Measurements from ENCODE around the gene PMPCA. TPM values are rescaled to one million over a fixed set of nuclear protein-coding genes. Genes with fewer than 3 reads are reported as not detected.

PMPCA gene
- total RNA-seq, 2 experiments from 2014 or later = 107 to 109 TPM

DNA sequence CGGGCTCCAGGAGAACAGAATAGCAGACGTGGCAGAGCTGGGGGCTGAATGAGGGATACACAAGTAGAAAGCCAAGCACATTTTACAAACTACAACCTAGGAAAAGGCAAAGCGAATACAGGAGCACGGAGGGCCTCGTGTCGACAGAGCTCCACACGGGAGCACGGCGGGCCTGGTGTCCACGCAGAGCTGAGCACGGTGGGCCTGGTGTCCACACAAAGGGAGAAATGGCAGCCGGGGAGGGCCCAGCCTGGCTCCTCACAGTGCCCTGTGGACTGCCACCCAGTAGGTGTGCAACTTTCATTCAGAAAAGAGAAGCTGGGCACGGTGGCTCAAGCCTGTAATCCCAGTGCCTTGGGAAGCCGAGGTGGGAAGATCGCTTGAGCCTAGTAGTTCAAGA, 32.6 kb downstream of the PMPCA start:
- Mint-ChIP-seq H3K36me3 (ENCODE audit: low read depth) (peaks cover 74% of the 10 kb centered on the region), H3K4me1 (ENCODE audit: low read depth) (peaks cover 4% of the 10 kb centered on the region), H3K27ac (no peak overlapping the region), H3K9me3 (no peaks in the 10 kb centered on the region), H3K27me3 (no peaks in the 10 kb centered on the region), H3K4me3 (no peak overlapping the region)
- Histone ChIP-seq H3K36me3 (ENCODE audit: insufficient read depth, low read length) (peaks cover 66% of the 10 kb centered on the region), H3K4me3 (ENCODE audit: low read length) (no peak overlapping the region), H3K27ac (ENCODE audit: low read depth in 1 of 2, low read length in 2 of 2) (no peak overlapping the region), H3K27me3 (ENCODE audit: control insufficient read depth in 1 of 2, insufficient read depth in 2 of 2, low read length in 2 of 2) (no peaks in the 10 kb centered on the region), H3K9me3 (ENCODE audit: control insufficient read depth in 1 of 2, insufficient read depth in 1 of 2, low read length in 2 of 2) (no peaks in the 10 kb centered on the region), H3K4me1 (ENCODE audit: insufficient read depth, low read length) (peaks cover 13% of the 10 kb centered on the region)
- ChIA-PET CTCF (interaction anchor here (1.2 kb wide), 1 partner anchor 79 kb away, joined by 3 read pairs; the partner anchor contains the start of gene DNLZ), POLR2A (no interaction called here)
- intact Hi-C loops (cut with DNase I, micrococcal nuclease) = loop anchor here in 1 of 2 experiments (2.0 kb wide), 1 partner anchor 38 kb away; no protein-coding TSS in a partner anchor
- TF ChIP-seq, protein P1, sequence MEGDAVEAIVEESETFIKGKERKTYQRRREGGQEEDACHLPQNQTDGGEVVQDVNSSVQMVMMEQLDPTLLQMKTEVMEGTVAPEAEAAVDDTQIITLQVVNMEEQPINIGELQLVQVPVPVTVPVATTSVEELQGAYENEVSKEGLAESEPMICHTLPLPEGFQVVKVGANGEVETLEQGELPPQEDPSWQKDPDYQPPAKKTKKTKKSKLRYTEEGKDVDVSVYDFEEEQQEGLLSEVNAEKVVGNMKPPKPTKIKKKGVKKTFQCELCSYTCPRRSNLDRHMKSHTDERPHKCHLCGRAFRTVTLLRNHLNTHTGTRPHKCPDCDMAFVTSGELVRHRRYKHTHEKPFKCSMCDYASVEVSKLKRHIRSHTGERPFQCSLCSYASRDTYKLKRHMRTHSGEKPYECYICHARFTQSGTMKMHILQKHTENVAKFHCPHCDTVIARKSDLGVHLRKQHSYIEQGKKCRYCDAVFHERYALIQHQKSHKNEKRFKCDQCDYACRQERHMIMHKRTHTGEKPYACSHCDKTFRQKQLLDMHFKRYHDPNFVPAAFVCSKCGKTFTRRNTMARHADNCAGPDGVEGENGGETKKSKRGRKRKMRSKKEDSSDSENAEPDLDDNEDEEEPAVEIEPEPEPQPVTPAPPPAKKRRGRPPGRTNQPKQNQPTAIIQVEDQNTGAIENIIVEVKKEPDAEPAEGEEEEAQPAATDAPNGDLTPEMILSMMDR (IDR thresholded peaks at IDR 0.05) = no peak
- ATAC-seq (ENCODE audit: poor library complexity) = no peak
- DNase-seq = peak in 1 of 14 experiments; percentile 21

DNA sequence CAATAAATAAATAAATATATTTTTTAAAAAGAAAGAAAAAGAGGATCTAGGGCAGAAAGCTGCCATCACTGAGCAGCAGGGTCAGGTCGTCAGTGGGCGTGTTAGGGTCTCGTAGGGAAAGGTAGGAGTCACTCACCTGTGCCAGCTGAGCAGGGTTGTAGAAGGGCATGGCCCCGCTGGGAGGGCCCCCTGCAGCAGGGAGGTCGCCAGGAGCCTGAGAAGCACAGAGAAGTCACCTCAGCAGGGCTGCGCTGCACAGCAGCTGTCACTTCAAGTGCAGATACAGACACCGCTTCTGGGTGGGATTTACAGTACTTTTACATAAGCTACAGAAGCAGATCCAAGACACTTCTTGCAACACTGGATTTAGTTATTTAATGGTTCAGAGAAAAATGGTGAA, 33.2 kb downstream of the PMPCA start:
- peaks cover 70% of the 10 kb centered on the region for H3K36me3 ChIP-seq (ENCODE audit: insufficient read depth, low read length)
- no peak for ATAC-seq (ENCODE audit: poor library complexity)
- H3K27me3 ChIP-seq (ENCODE audit: control insufficient read depth in 1 of 2, insufficient read depth in 2 of 2, low read length in 2 of 2) = no peaks in the 10 kb centered on the region
- peaks cover 8% of the 10 kb centered on the region for H3K4me1 ChIP-seq (ENCODE audit: insufficient read depth, low read length)
- CTCF ChIA-PET = interaction anchor here (1.2 kb wide), 1 partner anchor 80 kb away, joined by 3 read pairs; the partner anchor contains the start of gene DNLZ
- H3K36me3 Mint-ChIP-seq (ENCODE audit: low read depth) = peaks cover 75% of the 10 kb centered on the region
- POLR2A ChIA-PET = no interaction called here
- TF ChIP-seq, protein P1 (IDR thresholded peaks at IDR 0.05) = no peak
- H3K4me3 ChIP-seq (ENCODE audit: low read length) = no peak overlapping the region
- H3K27me3 Mint-ChIP-seq = no peaks in the 10 kb centered on the region
- no peaks in the 10 kb centered on the region for H3K9me3 Mint-ChIP-seq
- no peak overlapping the region for H3K27ac ChIP-seq (ENCODE audit: low read depth in 1 of 2, low read length in 2 of 2)
- no peaks in the 10 kb centered on the region for H3K9me3 ChIP-seq (ENCODE audit: control insufficient read depth in 1 of 2, insufficient read depth in 1 of 2, low read length in 2 of 2)
- H3K4me3 Mint-ChIP-seq = peak overlapping the region; percentile 34
- no peak overlapping the region for H3K27ac Mint-ChIP-seq
- intact Hi-C loops (cut with DNase I, micrococcal nuclease) = loop anchor here in 1 of 2 experiments (2.0 kb wide), 1 partner anchor 37 kb away; no protein-coding TSS in a partner anchor
- no peaks in the 10 kb centered on the region for H3K4me1 Mint-ChIP-seq (ENCODE audit: low read depth)
- DNase-seq = no peak

- H3K27me3 ChIP-seq (ENCODE audit: control insufficient read depth in 1 of 2, insufficient read depth in 2 of 2, low read length in 2 of 2) = no peaks in the 10 kb centered on the region
- intact Hi-C loops (cut with DNase I, micrococcal nuclease) = no loop called here
- ChIA-PET POLR2A (no interaction called here), CTCF (no interaction called here)
- H3K27ac ChIP-seq (ENCODE audit: low read depth in 1 of 2, low read length in 2 of 2) = no peak overlapping the region
- H3K27me3 Mint-ChIP-seq = no peaks in the 10 kb centered on the region
- no peak overlapping the region for H3K4me3 ChIP-seq (ENCODE audit: low read length)
- H3K4me3 Mint-ChIP-seq = peak overlapping the region; percentile 34
- H3K4me1 ChIP-seq (ENCODE audit: insufficient read depth, low read length) = peaks cover 5% of the 10 kb centered on the region
- TF ChIP-seq, protein P1 (IDR thresholded peaks at IDR 0.05) = no peak
- no peak for DNase-seq
- H3K9me3 ChIP-seq (ENCODE audit: control insufficient read depth in 1 of 2, insufficient read depth in 1 of 2, low read length in 2 of 2) = no peaks in the 10 kb centered on the region
- ATAC-seq (ENCODE audit: poor library complexity) = no peak
- H3K36me3 ChIP-seq (ENCODE audit: insufficient read depth, low read length) = peaks cover 74% of the 10 kb centered on the region
- no peaks in the 10 kb centered on the region for H3K4me1 Mint-ChIP-seq (ENCODE audit: low read depth)
- no peaks in the 10 kb centered on the region for H3K9me3 Mint-ChIP-seq
- H3K27ac Mint-ChIP-seq = no peak overlapping the region
- H3K36me3 Mint-ChIP-seq (ENCODE audit: low read depth) = peaks cover 79% of the 10 kb centered on the region
Observed at GRCh38 chr9:136444102-136444501, 33.6 kb downstream of the PMPCA start.
